A673 (cell line): Measurements from ENCODE around the gene NLK.

Experiments used
- EZH2 ChIP-seq: fragments of 200-600 bp; sonication (generic); IDR thresholded peaks from 2 replicates; pipeline ENCODE4 v1.6.1; 2017; ENCODE audit warnings: borderline replicate concordance, low read depth, mild to moderate bottlenecking, mixed read lengths, antibody characterized with exemption, low read length; ENCODE audit not compliant: poor library complexity, severe bottlenecking
- TF ChIP-seq, protein P1 (sequence below): fragments of 300-800, 200-600 bp; sonication (generic); conservative IDR thresholded peaks from 2 replicates; pipeline ENCODE4 v1.5.1; 2017; ENCODE audit warnings: low read depth, mild to moderate bottlenecking, antibody characterized with exemption, low read length, moderate library complexity, mixed read lengths

DNA sequence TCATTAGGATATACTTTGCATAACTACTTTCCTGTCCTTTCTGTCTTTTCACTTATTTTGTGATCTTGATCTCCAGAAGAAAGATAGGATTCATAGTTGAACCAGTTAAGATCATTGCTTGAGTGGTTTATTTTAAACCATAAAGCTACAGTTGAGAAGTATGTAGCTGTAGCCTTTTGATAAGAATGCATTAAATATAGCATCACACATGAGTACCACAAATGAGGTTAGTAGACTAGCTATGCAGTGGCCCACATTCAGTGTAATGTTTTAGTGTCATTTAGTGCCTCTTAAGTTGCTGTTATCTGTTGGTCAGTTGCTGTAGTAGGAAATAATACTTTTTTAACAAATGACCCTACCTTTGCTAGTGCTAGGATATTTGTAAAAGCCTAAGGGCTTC, 1.3 kb downstream of the NLK start:
- TF ChIP-seq, protein P1, sequence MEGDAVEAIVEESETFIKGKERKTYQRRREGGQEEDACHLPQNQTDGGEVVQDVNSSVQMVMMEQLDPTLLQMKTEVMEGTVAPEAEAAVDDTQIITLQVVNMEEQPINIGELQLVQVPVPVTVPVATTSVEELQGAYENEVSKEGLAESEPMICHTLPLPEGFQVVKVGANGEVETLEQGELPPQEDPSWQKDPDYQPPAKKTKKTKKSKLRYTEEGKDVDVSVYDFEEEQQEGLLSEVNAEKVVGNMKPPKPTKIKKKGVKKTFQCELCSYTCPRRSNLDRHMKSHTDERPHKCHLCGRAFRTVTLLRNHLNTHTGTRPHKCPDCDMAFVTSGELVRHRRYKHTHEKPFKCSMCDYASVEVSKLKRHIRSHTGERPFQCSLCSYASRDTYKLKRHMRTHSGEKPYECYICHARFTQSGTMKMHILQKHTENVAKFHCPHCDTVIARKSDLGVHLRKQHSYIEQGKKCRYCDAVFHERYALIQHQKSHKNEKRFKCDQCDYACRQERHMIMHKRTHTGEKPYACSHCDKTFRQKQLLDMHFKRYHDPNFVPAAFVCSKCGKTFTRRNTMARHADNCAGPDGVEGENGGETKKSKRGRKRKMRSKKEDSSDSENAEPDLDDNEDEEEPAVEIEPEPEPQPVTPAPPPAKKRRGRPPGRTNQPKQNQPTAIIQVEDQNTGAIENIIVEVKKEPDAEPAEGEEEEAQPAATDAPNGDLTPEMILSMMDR: no peak
- no peak for TF ChIP-seq EZH2
